T-cell (primary cell): ENCODE measurements around the gene TRMT11. TPM values are rescaled to one million over a fixed set of nuclear protein-coding genes. Genes with fewer than 3 reads are reported as not detected.

Experiments
- ATAC-seq, 4 experiments: fragments of 200-7000 bp in 3 of 4; fragments of 150-1000 bp in 1 of 4; cut with Tn5 transposase; replicated peaks in 1 of 4; 1 replicate in 3 of 4; 2 replicates in 1 of 4; pipeline ENCODE4 v1.10.0; 2021; ENCODE audit warnings: moderate library complexity in 3 of 4, mild to moderate bottlenecking in 2 of 4, moderate number of reproducible peaks in 1 of 4
- CTCF ChIA-PET, 2 donors: fragments of 300-600 bp; sonication (Branson Sonifier 250); formaldehyde crosslinking; loops; one replicate each; lab custom pipeline; 2022; ENCODE audit warnings: antibody characterized with exemption in 2 of 2; lab: Charles Lee
- POLR2A ChIA-PET, 2 donors: fragments of 300-600 bp; sonication (Branson Sonifier 250); formaldehyde crosslinking; loops; one replicate each; lab custom pipeline; 2022; ENCODE audit warnings: antibody characterized with exemption in 2 of 2; lab: Charles Lee
- DNase-seq, 35 experiments: peaks; one replicate each; pipeline versions ENCODE4 v3.0.0 to v3.0.0-alpha.2; 2013 to 2023
- H3K27ac ChIP-seq: one replicate; pipeline ENCODE4 v1.5.1; 2013; ENCODE audit warnings: low read length
- H3K27me3 ChIP-seq, 2 experiments: replicated peaks in 1 of 2; 1 replicate in 1 of 2; 2 replicates in 1 of 2; pipeline versions ENCODE4 v1.6.1 to v1.7.0; 2013; ENCODE audit warnings: low read length in 1 of 2, mixed read lengths in 1 of 2; ENCODE audit not compliant: control insufficient read depth in 2 of 2, insufficient read depth in 2 of 2; ENCODE audit errors: extremely low read depth in 1 of 2
- H3K36me3 ChIP-seq, 2 donors: 1 replicate in 1 of 2; 2 replicates in 1 of 2; pipeline versions ENCODE4 v1.6.1 to v1.7.0; 2013; ENCODE audit warnings: low read length in 1 of 2; ENCODE audit not compliant: control insufficient read depth in 2 of 2, insufficient read depth in 1 of 2; ENCODE audit errors: extremely low read depth in 1 of 2
- H3K4me1 ChIP-seq, 2 experiments: 1 replicate in 1 of 2; 2 replicates in 1 of 2; pipeline versions ENCODE4 v1.6.1 to v1.7.0; 2013; ENCODE audit warnings: low read length in 2 of 2, mixed read lengths in 1 of 2; ENCODE audit not compliant: insufficient read depth in 2 of 2, control insufficient read depth in 1 of 2; ENCODE audit errors: extremely low read depth in 1 of 2
- H3K4me3 ChIP-seq, 2 donors: 1 replicate in 1 of 2; 2 replicates in 1 of 2; pipeline versions ENCODE4 v1.5.1 to v1.7.0; 2013; ENCODE audit warnings: mild to moderate bottlenecking in 2 of 2, low read length in 1 of 2, moderate library complexity in 1 of 2; ENCODE audit not compliant: control insufficient read depth in 1 of 2; ENCODE audit errors: extremely low read depth in 1 of 2
- H3K9me3 ChIP-seq: 2 replicates; pipeline ENCODE4 v1.7.0; 2013
- H3K27ac Mint-ChIP-seq, 2 donors: one replicate each; pipeline ENCODE4 v1.8.0; 2020 to 2021; ENCODE audit warnings: mild to moderate bottlenecking in 2 of 2, mixed read lengths in 2 of 2
- H3K27me3 Mint-ChIP-seq, 2 donors: one replicate each; pipeline ENCODE4 v1.8.0; 2021 to 2022; ENCODE audit warnings: mixed read lengths in 2 of 2
- H3K36me3 Mint-ChIP-seq: one replicate; pipeline ENCODE4 v1.8.0; 2021; ENCODE audit warnings: mixed read lengths
- H3K4me1 Mint-ChIP-seq, 3 donors: one replicate each; pipeline ENCODE4 v1.8.0; 2020 to 2022; ENCODE audit warnings: mixed read lengths in 3 of 3, mild to moderate bottlenecking in 1 of 3
- H3K4me3 Mint-ChIP-seq, 3 donors: one replicate each; pipeline ENCODE4 v1.8.0; 2020 to 2022; ENCODE audit warnings: mild to moderate bottlenecking in 3 of 3, mixed read lengths in 3 of 3, moderate library complexity in 3 of 3
- H3K9me3 Mint-ChIP-seq, 3 donors: one replicate each; pipeline ENCODE4 v1.8.0; 2020 to 2022; ENCODE audit warnings: mixed read lengths in 3 of 3
- WGBS: methylation state at CpG from one replicate; pipeline ENCODE4 v1.1.5; 2013; ENCODE audit warnings: missing lambda C conversion rate; ENCODE audit not compliant: insufficient coverage; 5-methylcytosine and 5-hydroxymethylcytosine counted together
- total RNA-seq, 35 experiments: library from RNA in 6 of 35; stranded (reverse) in 6 of 35; fragments of 120-200 nt in 1 of 35; gene quantifications; one replicate each; pipeline versions ENCODE4 v1.2.1 to v1.2.4 and lab custom pipeline; 2013 to 2026

TRMT11 gene
- 10 to 100 TPM; 14.2 to 30.3 (median 21.6) TPM for total RNA-seq
- 24.7 TPM for total RNA-seq (2013)
- total RNA-seq (lab: John Stamatoyannopoulos, UW), result 21.5 to 51.1 (median 34.8) reads per million in 29 experiments

DNA sequence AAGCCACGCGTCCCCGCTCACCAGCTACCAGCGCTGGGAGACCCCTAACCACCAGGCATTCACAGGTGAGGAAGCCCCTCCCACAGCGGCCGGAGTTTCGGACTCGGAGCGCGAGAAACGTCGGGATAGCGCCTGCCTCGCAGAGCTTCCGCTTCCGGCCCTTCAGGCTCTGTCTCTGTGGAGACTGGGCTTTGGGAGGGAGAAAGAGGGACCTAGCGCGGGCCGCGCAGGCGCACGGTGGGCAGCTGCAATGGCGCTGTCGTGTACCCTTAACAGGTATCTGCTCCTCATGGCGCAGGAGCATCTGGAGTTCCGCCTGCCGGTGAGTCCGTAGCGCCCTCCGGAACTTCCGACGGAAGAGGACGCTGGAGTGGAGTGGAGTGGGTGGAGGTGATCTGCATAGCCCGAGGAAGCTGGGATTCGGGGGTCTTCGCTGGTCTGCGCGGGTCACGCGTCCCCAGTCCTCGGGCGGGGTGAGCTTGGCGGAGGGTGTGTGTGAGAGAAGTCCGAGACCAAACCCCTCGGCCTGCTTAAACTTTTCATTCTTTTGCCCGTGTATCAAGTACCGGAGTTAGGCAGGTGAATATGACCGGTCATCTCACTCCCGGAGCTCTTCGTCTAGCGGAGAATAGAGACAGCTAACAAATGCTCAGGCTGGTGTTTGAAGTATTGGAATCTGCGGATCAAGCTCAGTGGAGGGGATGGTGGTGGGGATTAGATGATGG, at the start of gene TRMT11:
Gene TRMT11 (plus strand): TSS at position 240 of the 725 bp plus-strand sequence. CDS start 11 bp downstream, at position 251.
- Histone ChIP-seq H3K4me1 (peaks cover 5 to 9% of the 10 kb centered on the region in 2 experiments), H3K36me3 (no peaks in the 10 kb centered on the region), H3K27ac (peak within 1 kb of the TSS; percentile 91), H3K27me3 (no peaks in the 10 kb centered on the region), H3K9me3 (no peaks in the 10 kb centered on the region), H3K4me3 (peak within 1 kb of the TSS; percentile 79 to 96)
- 0% methylated on average over 33 of the region's 52 CpGs for WGBS
- Mint-ChIP-seq H3K9me3 (no peaks in the 10 kb centered on the region), H3K27ac (peak within 1 kb of the TSS in 1 of 2 donors; percentile 35), H3K4me1 (peaks cover 6 to 23% (median 22%) of the 10 kb centered on the region in 3 donors), H3K4me3 (peak within 1 kb of the TSS in 2 of 3 donors; percentile 25 to 42), H3K36me3 (no peaks in the 10 kb centered on the region), H3K27me3 (no peaks in the 10 kb centered on the region)
- ChIA-PET CTCF (interaction anchor here (0.6 to 2.7 kb wide), 18 partner anchors 8 to 1320 kb away, joined by 3 to 34 read pairs (median 4); partner anchors contain the start of genes HINT3 (in 1 of the 2), NCOA7 (in 1 of the 2) and RNF146 (in 1 of the 2)), POLR2A (interaction anchor here (0.6 to 2.2 kb wide), 10 partner anchors 9 to 196 kb away, joined by 3 to 7 read pairs (median 3); partner anchors contain the start of genes NCOA7 (in 2 of the 2) and HINT3 (in 1 of the 2))
- ATAC-seq (peak; percentile 94 to 97 (median 96)), DNase-seq (peak; percentile 58 to 88 (median 75))

DNA sequence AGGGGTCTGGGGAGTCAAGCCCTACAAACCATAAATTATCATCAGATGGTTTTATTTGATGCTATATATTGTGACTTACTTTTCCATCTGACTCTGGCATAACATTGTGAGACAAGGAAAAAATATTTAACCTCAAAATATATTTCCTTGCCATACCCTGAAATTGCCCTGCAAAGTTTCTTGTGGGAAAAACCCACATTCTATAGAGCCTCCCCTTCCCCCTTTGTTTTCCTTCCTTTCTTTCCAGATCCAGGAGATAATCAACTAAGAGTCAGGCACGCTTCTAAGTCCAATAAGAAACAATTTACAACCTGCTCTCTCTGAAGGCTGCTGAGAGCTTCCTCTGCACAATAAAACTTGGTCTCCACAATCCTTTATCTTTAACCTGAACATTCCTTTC, 47.3 kb upstream of the TRMT11 start:
- H3K27me3 Mint-ChIP-seq, result peaks cover 9 to 13% of the 10 kb centered on the region in 2 donors
- Histone ChIP-seq H3K27me3 (no peaks in the 10 kb centered on the region), H3K36me3 (no peaks in the 10 kb centered on the region), H3K27ac (no peak overlapping the region), H3K4me3 (no peak overlapping the region), H3K4me1 (no peaks in the 10 kb centered on the region), H3K9me3 (no peaks in the 10 kb centered on the region)
- peaks cover 0 to 3% (median 0%) of the 10 kb centered on the region in 3 donors for H3K9me3 Mint-ChIP-seq
- H3K36me3 Mint-ChIP-seq, result no peaks in the 10 kb centered on the region
- no peak overlapping the region for H3K27ac Mint-ChIP-seq
- ChIA-PET CTCF (no interaction called here), POLR2A (no interaction called here)
- no peak overlapping the region for H3K4me3 Mint-ChIP-seq
- WGBS, result 60% methylated on average over 1 of the region's 1 CpG
- DNase-seq, result no peak
- peaks cover 0 to 4% (median 0%) of the 10 kb centered on the region in 3 donors for H3K4me1 Mint-ChIP-seq
- ATAC-seq, result no peak

DNA sequence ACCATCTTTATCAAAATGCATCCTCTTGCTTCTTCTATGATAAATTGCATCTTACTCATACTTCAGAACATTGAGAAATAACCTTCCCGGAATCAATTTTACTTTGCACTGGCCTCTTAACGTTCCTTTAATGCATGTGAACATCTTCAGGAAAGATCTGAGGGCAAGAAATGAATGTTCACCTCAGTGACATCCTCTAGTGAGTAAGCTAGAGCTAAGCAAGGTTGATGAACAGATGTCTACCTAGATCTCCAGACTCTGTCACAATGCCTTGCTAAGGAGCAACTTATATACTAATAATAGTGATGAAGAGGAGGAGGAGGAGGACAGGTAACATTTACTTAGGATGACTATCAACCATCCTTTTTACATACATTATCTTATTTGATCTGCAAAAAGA, 46.5 kb upstream of the TRMT11 start:
- Histone ChIP-seq H3K4me1 (no peaks in the 10 kb centered on the region), H3K4me3 (no peak overlapping the region), H3K27me3 (no peaks in the 10 kb centered on the region), H3K27ac (no peak overlapping the region), H3K9me3 (no peaks in the 10 kb centered on the region), H3K36me3 (no peaks in the 10 kb centered on the region)
- H3K36me3 Mint-ChIP-seq, result no peaks in the 10 kb centered on the region
- no peak overlapping the region for H3K4me3 Mint-ChIP-seq
- POLR2A ChIA-PET, result no interaction called here
- peaks cover 0 to 6% (median 3%) of the 10 kb centered on the region in 3 donors for H3K4me1 Mint-ChIP-seq
- CTCF ChIA-PET, result no interaction called here
- WGBS, result 40% methylated on average over 1 of the region's 2 CpGs
- H3K27me3 Mint-ChIP-seq, result peaks cover 9 to 13% of the 10 kb centered on the region in 2 donors
- ATAC-seq (no peak), DNase-seq (no peak)
- peaks cover 0 to 3% (median 0%) of the 10 kb centered on the region in 3 donors for H3K9me3 Mint-ChIP-seq
- H3K27ac Mint-ChIP-seq, result no peak overlapping the region

DNA sequence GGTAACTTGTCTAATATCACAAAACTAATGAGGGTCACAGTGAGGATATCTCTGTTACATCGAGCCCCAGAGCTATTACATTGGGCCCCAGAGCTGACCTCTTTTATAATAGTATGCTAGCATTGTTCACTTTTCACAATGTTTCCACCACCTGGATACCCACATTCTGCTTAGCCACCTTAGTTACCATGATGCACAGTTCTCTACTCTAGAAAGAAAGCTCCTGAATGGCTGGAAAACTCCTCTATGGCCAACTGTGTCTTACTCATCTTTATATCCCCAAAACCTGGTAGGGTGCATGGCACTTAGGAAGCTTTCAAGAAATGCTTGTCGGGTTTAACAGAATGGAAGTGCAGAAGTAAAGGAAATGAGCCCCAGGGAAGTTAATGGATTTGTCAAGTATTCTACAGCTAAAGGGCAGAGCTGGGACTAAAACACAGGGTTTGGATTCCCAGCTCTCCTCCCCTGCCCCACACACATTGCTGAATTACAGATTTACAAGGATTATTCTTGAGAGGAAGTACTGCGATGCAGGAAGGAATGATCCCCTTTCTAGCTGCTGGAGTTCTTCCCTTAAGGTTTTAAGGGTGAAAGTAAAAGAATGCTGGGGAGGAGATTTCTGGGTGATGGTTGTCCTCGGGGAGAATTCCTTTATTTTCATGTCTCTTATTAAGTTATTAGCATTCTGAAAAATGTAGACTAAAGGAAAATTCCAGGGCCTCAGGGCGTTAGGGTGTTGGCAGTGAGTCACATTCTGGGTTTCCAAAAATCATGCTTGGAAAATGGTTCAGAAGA, 45.9 kb upstream of the TRMT11 start:
- H3K27ac ChIP-seq, result no peak overlapping the region
- POLR2A ChIA-PET, result no interaction called here
- H3K36me3 ChIP-seq, result no peaks in the 10 kb centered on the region
- no peaks in the 10 kb centered on the region for H3K9me3 ChIP-seq
- H3K4me1 Mint-ChIP-seq, result peaks cover 0 to 6% (median 3%) of the 10 kb centered on the region in 3 donors
- peaks cover 9 to 13% of the 10 kb centered on the region in 2 donors for H3K27me3 Mint-ChIP-seq
- CTCF ChIA-PET, result no interaction called here
- H3K27me3 ChIP-seq, result no peaks in the 10 kb centered on the region
- no peak overlapping the region for H3K27ac Mint-ChIP-seq
- DNase-seq, result no peak
- H3K4me3 ChIP-seq, result no peak overlapping the region
- no peak overlapping the region for H3K4me3 Mint-ChIP-seq
- H3K4me1 ChIP-seq, result no peaks in the 10 kb centered on the region
- no peaks in the 10 kb centered on the region for H3K36me3 Mint-ChIP-seq
- no peak for ATAC-seq
- peaks cover 0 to 1% (median 0%) of the 10 kb centered on the region in 3 donors for H3K9me3 Mint-ChIP-seq
- WGBS, result no CpG with 5 or more reads among the region's 5 CpGs

DNA sequence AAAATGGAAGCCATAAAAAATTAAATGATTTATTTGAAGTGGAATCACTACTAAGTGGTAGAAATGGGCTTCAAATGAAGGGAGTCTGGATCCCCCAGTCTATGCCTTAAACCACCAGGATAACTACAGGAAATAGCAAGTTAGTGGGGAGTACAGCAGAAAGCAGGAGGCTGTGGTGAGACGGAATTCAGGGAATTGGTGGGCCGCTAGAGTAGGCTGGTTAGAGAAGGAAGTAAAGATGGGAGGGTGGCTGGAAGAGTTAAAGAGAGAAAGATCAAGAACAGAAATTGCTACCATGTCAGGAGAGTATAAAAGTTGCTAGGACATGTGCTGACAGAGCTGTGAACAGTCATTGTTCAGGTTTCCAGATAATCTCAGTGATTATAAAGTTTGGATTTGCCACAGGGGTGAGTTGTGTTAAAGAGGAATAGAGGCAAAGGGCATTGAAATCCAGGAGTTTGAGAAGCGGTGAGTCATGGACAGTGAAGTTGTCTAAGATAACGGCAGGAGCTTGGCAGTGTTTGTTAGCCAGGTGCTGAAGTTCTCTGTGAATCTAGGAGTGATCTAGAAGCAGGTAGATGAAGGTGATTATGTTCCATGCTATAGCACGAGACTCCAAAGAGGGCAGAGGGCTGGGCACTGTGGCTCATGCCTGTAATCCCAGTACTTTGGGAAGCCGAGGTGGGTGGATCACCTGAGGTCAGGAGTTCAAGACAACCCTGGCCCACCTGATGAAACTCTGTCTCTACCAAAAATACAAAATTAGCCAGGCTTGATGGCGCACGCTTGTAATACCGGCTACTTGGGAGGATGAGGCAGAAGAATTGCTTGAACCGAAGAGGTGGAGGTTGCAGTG, 43.4 kb upstream of the TRMT11 start:
- ChIA-PET CTCF (interaction anchor here in 1 of 2 donors (1.1 kb wide), 1 partner anchor 13 kb away, joined by 3 read pairs; no protein-coding TSS in a partner anchor), POLR2A (interaction anchor here in 1 of 2 donors (0.5 kb wide), 1 partner anchor 248 kb away, joined by 9 read pairs; no protein-coding TSS in a partner anchor)
- no peaks in the 10 kb centered on the region for H3K4me1 ChIP-seq
- peaks cover 9 to 13% of the 10 kb centered on the region in 2 donors for H3K27me3 Mint-ChIP-seq
- no peaks in the 10 kb centered on the region for H3K36me3 ChIP-seq
- H3K27ac Mint-ChIP-seq, result no peak overlapping the region
- H3K4me1 Mint-ChIP-seq, result peaks cover 0 to 6% (median 3%) of the 10 kb centered on the region in 3 donors
- H3K36me3 Mint-ChIP-seq, result no peaks in the 10 kb centered on the region
- H3K27ac ChIP-seq, result no peak overlapping the region
- ATAC-seq (no peak), DNase-seq (no peak)
- H3K27me3 ChIP-seq, result no peaks in the 10 kb centered on the region
- no peak overlapping the region for H3K4me3 Mint-ChIP-seq
- WGBS, result 93% methylated on average over 6 of the region's 10 CpGs
- no peaks in the 10 kb centered on the region for H3K9me3 ChIP-seq
- H3K4me3 ChIP-seq, result no peak overlapping the region
- H3K9me3 Mint-ChIP-seq, result no peaks in the 10 kb centered on the region
